Measurements from ENCODE around the gene SLC35F2. TPM values are rescaled to one million over a fixed set of nuclear protein-coding genes. Genes with fewer than 3 reads are reported as not detected.

SLC35F2 gene
- total and polyA plus RNA-seq, 2 donors (not counting 1 experiment from before 2014, with no cell fraction given): 2.8 to 7.4 TPM

- no peaks in the 10 kb centered on the region for H4K20me1 ChIP-seq (ENCODE audit: control insufficient read depth, extremely low read depth, insufficient read depth, low read length)
- H3K4me1 ChIP-seq (ENCODE audit: control insufficient read depth, extremely low read depth, insufficient read depth, low read length): no peaks in the 10 kb centered on the region
- H3K79me2 ChIP-seq (ENCODE audit: control insufficient read depth, insufficient read depth, low read length): no peaks in the 10 kb centered on the region
- no peak for DNase-seq (ENCODE audit: low read depth in 2 of 2)
- H3K27ac ChIP-seq (ENCODE audit: insufficient read depth, low read length): no peak overlapping the region
- no peak for TF ChIP-seq CTCF (conservative IDR thresholded peaks at IDR 0.05 in 1 of 2, IDR thresholded peaks at IDR 0.05 in 1 of 2; ENCODE audit: low read depth in 1 of 2, low read length in 2 of 2)
- no peak for TF ChIP-seq EZH2 (IDR thresholded peaks at IDR 0.05; ENCODE audit: low read length, missing control alignments)
- H3K27me3 ChIP-seq (ENCODE audit: control insufficient read depth, insufficient read depth, low read length): no peaks in the 10 kb centered on the region
- H3K4me2 ChIP-seq (ENCODE audit: extremely low read depth, insufficient read depth, low read length): no peak overlapping the region
- no peak overlapping the region for H3K9ac ChIP-seq (ENCODE audit: insufficient read depth, low read length)
- no peak overlapping the region for H2AFZ ChIP-seq (ENCODE audit: low read length)
- H3K4me3 ChIP-seq (replicated peaks in 1 of 4; ENCODE audit: control extremely low read depth in 1 of 4, insufficient read depth in 1 of 4, low read depth in 3 of 4, low read length in 4 of 4): no peak overlapping the region
- no peaks in the 10 kb centered on the region for H3K9me3 ChIP-seq (ENCODE audit: control insufficient read depth, insufficient read depth, low read depth, low read length)
- no peaks in the 10 kb centered on the region for H3K36me3 ChIP-seq (ENCODE audit: control insufficient read depth, insufficient read depth, low read length)
These were observed 56.9 kb downstream of the SLC35F2 start for GRCh38 chr11:107801641-107802040.

GRCh38 chr11:107799218-107799859 lies 59.2 kb downstream of the SLC35F2 start:
- peak; percentile 61 to 70 for DNase-seq (ENCODE audit: low read depth in 2 of 2)
- Histone ChIP-seq H3K4me3 (replicated peaks in 1 of 4; ENCODE audit: control extremely low read depth in 1 of 4, insufficient read depth in 1 of 4, low read depth in 3 of 4, low read length in 4 of 4) (no peak overlapping the region), H3K4me1 (ENCODE audit: control insufficient read depth, extremely low read depth, insufficient read depth, low read length) (no peaks in the 10 kb centered on the region), H3K27me3 (ENCODE audit: control insufficient read depth, insufficient read depth, low read length) (no peaks in the 10 kb centered on the region), H2AFZ (ENCODE audit: low read length) (no peak overlapping the region), H3K9me3 (ENCODE audit: control insufficient read depth, insufficient read depth, low read depth, low read length) (no peaks in the 10 kb centered on the region), H3K9ac (ENCODE audit: insufficient read depth, low read length) (no peak overlapping the region), H3K4me2 (ENCODE audit: extremely low read depth, insufficient read depth, low read length) (no peak overlapping the region), H4K20me1 (ENCODE audit: control insufficient read depth, extremely low read depth, insufficient read depth, low read length) (no peaks in the 10 kb centered on the region), H3K36me3 (ENCODE audit: control insufficient read depth, insufficient read depth, low read length) (no peaks in the 10 kb centered on the region), H3K27ac (ENCODE audit: insufficient read depth, low read length) (no peak overlapping the region), H3K79me2 (ENCODE audit: control insufficient read depth, insufficient read depth, low read length) (no peaks in the 10 kb centered on the region)
- TF ChIP-seq EZH2 (IDR thresholded peaks at IDR 0.05; ENCODE audit: low read length, missing control alignments) (no peak), CTCF (conservative IDR thresholded peaks at IDR 0.05 in 1 of 2, IDR thresholded peaks at IDR 0.05 in 1 of 2; ENCODE audit: low read depth in 1 of 2, low read length in 2 of 2) (peak; percentile 96 to 97)

GRCh38 chr11:107792049-107792443 lies 66.5 kb downstream of the SLC35F2 start:
- Histone ChIP-seq H3K36me3 (ENCODE audit: control insufficient read depth, insufficient read depth, low read length) (no peaks in the 10 kb centered on the region), H3K4me3 (replicated peaks in 1 of 4; ENCODE audit: control extremely low read depth in 1 of 4, insufficient read depth in 1 of 4, low read depth in 3 of 4, low read length in 4 of 4) (no peak overlapping the region), H3K9me3 (ENCODE audit: control insufficient read depth, insufficient read depth, low read depth, low read length) (no peaks in the 10 kb centered on the region), H4K20me1 (ENCODE audit: control insufficient read depth, extremely low read depth, insufficient read depth, low read length) (no peaks in the 10 kb centered on the region), H3K4me1 (ENCODE audit: control insufficient read depth, extremely low read depth, insufficient read depth, low read length) (no peaks in the 10 kb centered on the region), H3K27ac (ENCODE audit: insufficient read depth, low read length) (no peak overlapping the region), H3K79me2 (ENCODE audit: control insufficient read depth, insufficient read depth, low read length) (no peaks in the 10 kb centered on the region), H3K9ac (ENCODE audit: insufficient read depth, low read length) (no peak overlapping the region), H3K27me3 (ENCODE audit: control insufficient read depth, insufficient read depth, low read length) (no peaks in the 10 kb centered on the region), H2AFZ (ENCODE audit: low read length) (no peak overlapping the region), H3K4me2 (ENCODE audit: extremely low read depth, insufficient read depth, low read length) (no peak overlapping the region)
- TF ChIP-seq CTCF (conservative IDR thresholded peaks at IDR 0.05 in 1 of 2, IDR thresholded peaks at IDR 0.05 in 1 of 2; ENCODE audit: low read depth in 1 of 2, low read length in 2 of 2) (no peak), EZH2 (IDR thresholded peaks at IDR 0.05; ENCODE audit: low read length, missing control alignments) (no peak)
- DNase-seq (ENCODE audit: low read depth in 2 of 2): no peak

Data from fibroblast of lung (primary cell).